Osteoblast (primary cell): ENCODE data around the gene SLC1A7. TPM values are rescaled to one million over a fixed set of nuclear protein-coding genes. Genes with fewer than 3 reads are reported as not detected.

Experiments used
- DNase-seq: peaks from one replicate; pipeline ENCODE4 v3.0.0; 2011; ENCODE audit warnings: low spot score, mixed read lengths; ENCODE audit not compliant: insufficient read length; ENCODE audit errors: missing footprints
- H2AFZ ChIP-seq: 2 replicates; pipeline ENCODE4 v1.6.0; 2011; ENCODE audit warnings: mild to moderate bottlenecking, low read length
- H3K27ac ChIP-seq: 2 replicates; pipeline ENCODE4 v1.5.1; 2011; ENCODE audit warnings: mild to moderate bottlenecking, low read depth, low read length, moderate library complexity
- H3K27me3 ChIP-seq: 2 replicates; pipeline ENCODE4 v1.6.0; 2012; ENCODE audit warnings: mild to moderate bottlenecking, control low read depth, inconsistent platforms, low read length, moderate library complexity; ENCODE audit not compliant: insufficient read depth
- H3K36me3 ChIP-seq: 2 replicates; pipeline ENCODE4 v1.5.1; 2011; ENCODE audit warnings: mild to moderate bottlenecking, low read length, control low read depth, moderate library complexity; ENCODE audit not compliant: insufficient read depth
- H3K4me1 ChIP-seq: 2 replicates; pipeline ENCODE4 v1.5.1; 2011; ENCODE audit warnings: mild to moderate bottlenecking, low read length, control low read depth, moderate library complexity; ENCODE audit not compliant: insufficient read depth
- H3K4me2 ChIP-seq: 2 replicates; pipeline ENCODE4 v1.6.0; 2011; ENCODE audit warnings: mild to moderate bottlenecking, low read length; ENCODE audit not compliant: insufficient read depth
- H3K4me3 ChIP-seq: fragments of 200-600 bp; sonication (generic); 3 replicates; pipeline ENCODE4 v1.5.1; 2012; ENCODE audit warnings: mild to moderate bottlenecking, low read length, inconsistent platforms; ENCODE audit not compliant: insufficient read depth
- H3K79me2 ChIP-seq: 2 replicates; pipeline ENCODE4 v1.6.0; 2012; ENCODE audit warnings: mild to moderate bottlenecking, low read length, control low read depth, inconsistent platforms; ENCODE audit not compliant: insufficient read depth
- H3K9me3 ChIP-seq: 2 replicates; pipeline ENCODE4 v1.5.1; 2011; ENCODE audit warnings: low read depth, low read length, control low read depth
- H4K20me1 ChIP-seq: 2 replicates; pipeline ENCODE4 v1.6.0; 2012; ENCODE audit warnings: mild to moderate bottlenecking, low read length, control low read depth; ENCODE audit not compliant: insufficient read depth
- CTCF ChIP-seq: IDR thresholded peaks from 2 replicates; pipeline ENCODE4 v1.5.1; 2011; ENCODE audit warnings: mild to moderate bottlenecking, low read depth, low read length, moderate library complexity; ENCODE audit errors: extremely low read depth
- total RNA-seq: library from RNA; depleted of rRNA; stranded (reverse); fragments of >200 nt; gene quantifications from 2 replicates; pipeline ENCODE4 v1.2.3, GENCODE V29; 2012

SLC1A7 gene
- total RNA-seq, 1 donor, result 0.36 TPM

- no peak overlapping the region for H3K4me3 ChIP-seq
- no peak overlapping the region for H2AFZ ChIP-seq
- no peak for TF ChIP-seq CTCF
- H3K4me2 ChIP-seq, result no peak overlapping the region
- H3K9me3 ChIP-seq, result no peaks in the 10 kb centered on the region
- no peaks in the 10 kb centered on the region for H3K36me3 ChIP-seq
- no peaks in the 10 kb centered on the region for H3K27me3 ChIP-seq
- H3K79me2 ChIP-seq, result no peaks in the 10 kb centered on the region
- H3K4me1 ChIP-seq, result peaks cover 7% of the 10 kb centered on the region
- no peaks in the 10 kb centered on the region for H4K20me1 ChIP-seq
- H3K27ac ChIP-seq, result no peak overlapping the region
- peak; percentile 73 for DNase-seq
Measured at GRCh38 chr1:53086491-53087070, 55.9 kb downstream of the SLC1A7 start.

GRCh38 chr1:53085405-53085804 is 57.0 kb downstream of the SLC1A7 start:
- H3K9me3 ChIP-seq, result no peaks in the 10 kb centered on the region
- H3K4me3 ChIP-seq, result no peak overlapping the region
- H3K4me2 ChIP-seq, result no peak overlapping the region
- H3K27me3 ChIP-seq, result no peaks in the 10 kb centered on the region
- TF ChIP-seq CTCF, result no peak
- H3K36me3 ChIP-seq, result no peaks in the 10 kb centered on the region
- no peaks in the 10 kb centered on the region for H3K79me2 ChIP-seq
- DNase-seq, result peak; percentile 53
- H2AFZ ChIP-seq, result no peak overlapping the region
- H3K4me1 ChIP-seq, result peaks cover 7% of the 10 kb centered on the region
- no peaks in the 10 kb centered on the region for H4K20me1 ChIP-seq
- no peak overlapping the region for H3K27ac ChIP-seq

GRCh38 chr1:53084589-53084971 is 57.9 kb downstream of the SLC1A7 start:
- DNase-seq, result peak; percentile 66
- H3K36me3 ChIP-seq, result no peaks in the 10 kb centered on the region
- no peak overlapping the region for H3K27ac ChIP-seq
- H2AFZ ChIP-seq, result no peak overlapping the region
- no peak overlapping the region for H3K4me3 ChIP-seq
- no peaks in the 10 kb centered on the region for H3K9me3 ChIP-seq
- peaks cover 5% of the 10 kb centered on the region for H3K4me1 ChIP-seq
- no peak for TF ChIP-seq CTCF
- no peaks in the 10 kb centered on the region for H4K20me1 ChIP-seq
- no peaks in the 10 kb centered on the region for H3K79me2 ChIP-seq
- no peak overlapping the region for H3K4me2 ChIP-seq
- H3K27me3 ChIP-seq, result no peaks in the 10 kb centered on the region

- no peak overlapping the region for H2AFZ ChIP-seq
- no peak overlapping the region for H3K4me2 ChIP-seq
- H3K4me3 ChIP-seq, result no peak overlapping the region
- H3K36me3 ChIP-seq, result no peaks in the 10 kb centered on the region
- TF ChIP-seq CTCF, result no peak
- no peaks in the 10 kb centered on the region for H3K27me3 ChIP-seq
- no peak overlapping the region for H3K27ac ChIP-seq
- no peaks in the 10 kb centered on the region for H3K79me2 ChIP-seq
- DNase-seq, result peak; percentile 79
- H3K4me1 ChIP-seq, result no peaks in the 10 kb centered on the region
- no peaks in the 10 kb centered on the region for H3K9me3 ChIP-seq
- no peaks in the 10 kb centered on the region for H4K20me1 ChIP-seq
Measured at GRCh38 chr1:53083636-53084588, 58.5 kb downstream of the SLC1A7 start.
